ENCODE measurements around the gene DAPL1.

DAPL1 gene

DNA sequence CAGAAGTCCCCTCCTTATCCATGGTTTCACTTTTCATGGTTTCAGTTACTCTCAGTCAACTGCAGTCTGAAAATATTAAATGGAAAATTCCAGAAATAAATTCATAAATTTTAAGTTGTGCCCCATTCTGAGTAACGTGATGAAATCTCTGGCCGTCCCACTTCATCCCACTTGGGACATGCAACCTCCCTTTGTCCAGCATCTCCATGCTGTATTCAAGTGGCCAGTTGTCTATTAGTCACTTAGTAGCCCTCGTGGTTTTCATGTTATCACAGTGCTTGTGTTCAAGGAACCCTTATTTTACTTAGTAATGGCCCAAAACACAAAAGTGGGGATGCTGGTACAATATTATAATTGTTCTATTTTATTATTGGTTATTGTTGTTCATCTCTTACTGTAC, 18.0 kb upstream of the DAPL1 start:
- no peak for DNase-seq (ENCODE audit: low spot score)

DNA sequence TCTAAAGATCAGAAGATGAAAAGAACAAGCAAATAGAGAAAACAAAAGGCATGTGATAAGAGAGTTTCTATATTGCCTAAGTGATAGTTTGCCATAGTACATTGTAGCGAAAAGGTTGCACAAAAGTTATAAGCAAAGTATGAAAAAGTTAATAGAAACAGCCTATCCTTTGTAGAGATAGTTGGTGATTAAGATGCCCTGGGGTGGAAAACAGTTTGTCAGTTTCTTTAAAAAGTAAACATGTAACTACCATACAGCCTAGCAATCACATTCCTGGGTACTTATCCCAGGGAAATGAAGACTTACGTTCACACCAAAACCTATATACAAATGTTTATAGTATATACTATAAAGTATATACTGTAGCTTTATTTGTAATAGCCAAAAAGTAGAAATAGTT, 16.9 kb upstream of the DAPL1 start:
- no peak for DNase-seq (ENCODE audit: low spot score)

DNA sequence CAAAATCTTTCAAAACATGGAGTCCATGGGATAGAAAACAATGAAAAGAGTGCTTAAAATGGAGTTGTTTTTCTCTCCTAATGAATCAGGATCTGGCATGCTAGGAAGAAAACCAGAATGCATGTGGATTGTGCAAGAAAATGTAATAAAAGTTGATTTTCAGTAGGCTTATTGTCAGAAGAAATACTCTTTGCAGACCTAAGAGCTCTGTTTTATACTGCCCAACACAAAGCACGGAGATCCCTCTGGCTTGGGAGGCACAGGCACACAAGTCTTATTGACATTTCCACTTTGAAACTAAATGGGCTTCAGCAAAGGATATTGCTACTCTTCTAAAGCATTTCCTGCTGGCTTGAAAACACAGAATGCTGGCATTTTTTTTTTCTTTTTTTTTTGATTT, 15.5 kb upstream of the DAPL1 start:
- DNase-seq (ENCODE audit: low spot score): no peak

DNA sequence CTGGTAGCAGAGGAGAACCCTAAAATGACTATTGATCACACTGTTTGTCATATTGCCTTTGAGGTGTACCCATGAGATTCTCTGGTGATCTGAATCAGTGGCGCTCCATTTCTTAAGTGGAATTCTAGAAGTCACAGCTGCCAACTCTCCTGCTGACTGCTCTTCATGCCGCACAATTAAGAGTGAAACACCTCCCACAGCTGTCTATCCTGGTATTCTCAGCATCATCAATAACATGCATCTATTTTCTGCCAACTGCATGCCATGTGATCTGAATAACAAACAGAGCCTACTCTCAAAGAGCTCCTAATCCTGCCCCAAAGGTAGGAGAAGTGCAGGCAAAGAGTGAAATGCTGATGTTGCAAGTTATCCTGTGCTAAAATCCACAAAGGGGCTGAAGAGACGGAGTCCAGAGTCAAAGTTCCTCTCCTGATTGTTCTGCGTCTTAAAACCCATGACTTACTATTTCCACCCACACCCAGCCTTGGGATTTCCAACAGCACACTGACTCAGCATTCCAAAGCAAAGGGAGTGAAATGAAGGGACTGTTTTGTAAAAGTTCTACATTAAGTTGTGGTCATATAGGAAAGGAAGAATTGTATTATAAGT, 13.7 kb upstream of the DAPL1 start:
- no peak for DNase-seq (ENCODE audit: low spot score)

DNA sequence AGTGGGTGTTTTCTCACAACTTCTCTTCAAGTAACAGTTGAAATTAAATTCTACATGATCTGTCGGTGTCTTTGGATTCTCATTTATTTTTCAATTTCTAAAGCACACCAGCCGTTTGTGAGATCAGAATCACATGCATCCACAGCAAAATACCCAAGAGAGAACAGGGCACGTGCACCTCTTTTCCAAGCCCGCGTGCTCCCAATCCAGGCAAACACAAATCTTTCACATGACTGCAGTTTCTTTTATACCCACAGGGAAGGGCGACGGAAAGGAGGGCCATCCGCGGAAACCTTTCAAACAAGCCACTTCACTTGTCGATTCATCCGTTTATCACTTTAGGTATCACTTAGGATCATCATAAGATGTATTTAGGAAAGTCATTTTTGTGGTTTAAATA, 13.0 kb upstream of the DAPL1 start:
- DNase-seq (ENCODE audit: low spot score): no peak

DNA sequence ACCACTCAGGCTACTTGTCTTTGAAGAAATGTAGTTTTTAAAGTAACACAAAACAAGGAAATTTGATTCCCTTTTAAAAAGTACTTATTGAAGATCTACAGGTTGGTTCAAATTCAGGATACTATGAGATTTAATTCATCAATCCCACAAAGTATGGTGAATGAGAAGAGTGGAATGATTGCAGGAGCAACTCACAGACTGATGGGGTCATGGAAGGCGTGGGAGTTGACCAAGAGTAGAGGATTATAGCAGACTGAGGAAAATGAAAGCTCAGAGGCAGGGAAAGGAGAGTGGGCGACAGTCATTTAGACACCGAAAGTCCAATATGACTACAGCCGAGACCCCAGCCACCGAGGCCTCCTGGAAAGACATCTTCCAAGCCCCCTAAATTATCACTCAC, 12.5 kb upstream of the DAPL1 start:
- DNase-seq (ENCODE audit: low spot score): no peak

DNA sequence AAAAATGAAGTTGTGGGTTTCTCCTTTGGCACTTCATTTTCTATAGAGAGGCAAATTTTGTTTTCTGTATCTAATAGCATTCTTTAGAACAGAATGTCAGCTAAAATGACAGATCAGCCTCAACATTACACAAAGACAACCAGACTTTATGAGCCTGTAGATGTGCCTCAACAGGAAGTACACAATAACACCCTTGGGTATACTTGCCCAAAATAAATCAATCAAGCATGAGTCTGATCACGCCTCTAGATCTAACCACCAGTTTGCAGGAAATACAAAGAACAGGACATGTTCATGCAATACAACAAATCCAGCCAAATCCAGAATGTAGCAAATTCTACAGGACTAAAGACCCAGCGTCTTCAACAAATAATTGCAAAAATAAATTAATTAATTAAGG, 11.2 kb upstream of the DAPL1 start:
- DNase-seq (ENCODE audit: low spot score): no peak

DNA sequence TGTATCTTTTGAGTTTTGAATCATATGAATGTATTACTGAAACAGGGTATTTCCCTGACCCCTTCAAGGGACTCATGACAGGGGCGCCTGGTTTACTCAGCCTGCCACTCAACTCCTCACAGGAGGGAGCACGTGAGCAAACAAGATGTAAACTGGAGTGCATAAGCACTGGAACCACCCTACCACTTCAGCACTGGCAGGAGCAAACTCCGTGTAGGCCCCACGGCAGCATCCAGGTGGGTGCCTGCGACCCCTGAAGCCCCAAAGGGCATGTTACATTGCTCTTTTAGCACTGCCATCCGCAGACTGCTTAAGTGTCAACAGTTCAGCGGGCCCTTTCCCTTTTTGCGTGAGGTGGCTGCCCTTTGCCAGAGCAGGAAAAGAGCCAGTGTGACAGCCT, 8.2 kb upstream of the DAPL1 start:
- no peak for DNase-seq (ENCODE audit: low spot score)

DNA sequence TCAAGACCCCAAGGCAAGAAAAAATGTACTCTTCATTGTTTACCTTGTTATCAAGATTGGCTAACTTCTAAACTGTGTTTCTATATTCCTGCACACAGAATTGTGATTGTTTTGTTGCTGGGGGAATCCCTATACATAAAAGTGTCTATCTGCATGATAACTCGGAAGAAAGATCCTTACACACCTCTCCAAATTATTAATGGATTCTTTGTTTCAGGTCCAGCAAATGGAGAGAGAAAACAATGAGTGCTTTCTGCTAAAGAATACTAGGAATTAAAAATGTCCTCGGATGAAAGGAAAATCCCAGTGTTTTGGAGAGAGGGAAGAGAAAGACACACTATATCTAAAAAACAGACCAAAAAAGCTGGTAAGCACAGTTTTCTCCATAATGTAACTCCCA, 6.2 kb upstream of the DAPL1 start:
- no peak for DNase-seq (ENCODE audit: low spot score)

DNA sequence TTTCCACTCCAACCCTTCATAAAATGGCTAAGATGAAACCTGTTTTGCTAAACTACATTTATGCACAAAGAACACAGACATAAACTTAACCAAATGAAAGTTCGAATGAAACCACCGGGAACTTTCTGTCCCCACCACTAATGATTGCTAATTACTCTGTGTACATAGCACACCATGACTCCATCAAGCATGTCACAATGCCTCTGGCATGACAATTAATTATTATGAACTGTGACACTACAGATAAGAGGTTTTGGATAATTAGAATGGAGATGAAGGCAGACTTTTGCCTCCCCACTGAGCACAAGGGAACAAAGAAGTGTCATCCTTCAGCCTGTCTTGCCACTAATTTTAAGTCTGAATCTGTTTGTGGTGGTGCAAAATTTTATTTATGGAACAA, 1.5 kb downstream of the DAPL1 start:
- no peak for DNase-seq (ENCODE audit: low spot score)

DNA sequence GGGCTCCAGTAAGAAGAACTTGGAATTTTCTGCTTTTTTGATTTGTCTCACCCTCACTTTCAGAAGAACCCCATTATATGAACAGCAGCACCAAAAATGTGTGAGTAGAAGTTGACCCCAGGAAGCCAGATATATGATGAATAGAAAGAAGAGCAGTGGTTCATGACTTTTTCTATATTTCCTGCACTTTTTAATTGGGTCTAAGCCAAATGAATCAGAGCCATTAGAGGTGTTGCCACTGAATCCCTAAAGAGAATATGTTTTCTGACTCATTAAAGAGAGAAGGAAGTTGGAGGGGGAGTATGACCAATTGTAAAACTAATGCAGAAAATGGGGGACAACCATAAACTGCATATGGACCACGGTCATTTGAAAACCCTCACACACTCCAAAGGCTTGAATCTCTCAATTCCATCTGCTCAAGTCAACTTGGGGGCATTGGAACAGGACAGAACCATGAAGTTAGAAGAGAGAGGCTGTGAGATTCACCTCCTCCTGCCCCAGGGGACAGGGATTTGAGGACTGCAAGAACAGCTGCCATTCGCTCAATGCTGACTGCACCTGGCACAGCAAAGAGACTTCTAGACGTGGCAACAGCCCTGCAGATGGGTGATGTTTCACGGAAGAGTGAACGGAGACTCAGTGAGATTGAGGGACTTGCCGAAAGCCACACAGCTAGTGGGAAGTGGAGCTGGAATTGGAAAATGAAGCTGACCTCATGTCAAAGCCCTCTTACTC, 3.0 kb downstream of the DAPL1 start:
- no peak for DNase-seq (ENCODE audit: low spot score)

DNA sequence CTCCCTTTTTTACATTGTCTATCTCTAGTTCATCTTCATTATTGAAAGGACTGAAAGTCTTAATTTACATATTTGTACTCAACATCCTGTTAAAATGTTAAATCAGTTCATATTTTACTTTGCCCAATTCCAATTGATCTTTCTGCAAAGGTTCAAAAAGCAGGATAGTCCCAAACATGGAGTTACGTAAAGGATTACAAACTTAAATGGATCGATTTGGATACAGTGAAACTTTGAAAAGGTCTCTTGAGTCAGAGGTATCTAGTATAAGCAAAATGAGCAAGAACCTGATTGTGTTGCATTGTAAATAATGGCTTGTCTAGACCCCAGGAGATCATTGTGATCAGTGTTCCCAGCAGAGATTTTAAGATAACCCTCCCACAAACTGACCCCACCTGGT, 4.1 kb downstream of the DAPL1 start:
- DNase-seq (ENCODE audit: low spot score): no peak

DNA sequence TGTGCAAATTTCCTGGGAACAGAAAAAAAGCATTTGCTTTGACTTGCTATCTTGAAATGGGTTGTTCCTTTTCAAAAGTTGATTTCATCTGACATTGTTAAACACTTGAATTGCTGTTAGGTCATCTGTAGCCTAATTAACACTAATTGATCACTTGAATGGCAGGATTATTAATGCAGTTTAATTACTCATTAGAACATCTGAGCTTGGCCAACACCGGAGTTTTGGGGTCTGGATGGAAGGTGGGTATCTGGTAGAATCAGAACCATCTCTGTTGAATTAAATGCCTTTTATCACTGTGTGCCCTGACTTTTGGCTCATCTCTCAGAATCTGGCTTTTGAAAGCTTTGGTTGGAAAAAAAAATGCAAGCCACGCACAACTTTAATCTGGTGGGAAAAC, 8.4 kb downstream of the DAPL1 start:
- no peak for DNase-seq (ENCODE audit: low spot score)

DNA sequence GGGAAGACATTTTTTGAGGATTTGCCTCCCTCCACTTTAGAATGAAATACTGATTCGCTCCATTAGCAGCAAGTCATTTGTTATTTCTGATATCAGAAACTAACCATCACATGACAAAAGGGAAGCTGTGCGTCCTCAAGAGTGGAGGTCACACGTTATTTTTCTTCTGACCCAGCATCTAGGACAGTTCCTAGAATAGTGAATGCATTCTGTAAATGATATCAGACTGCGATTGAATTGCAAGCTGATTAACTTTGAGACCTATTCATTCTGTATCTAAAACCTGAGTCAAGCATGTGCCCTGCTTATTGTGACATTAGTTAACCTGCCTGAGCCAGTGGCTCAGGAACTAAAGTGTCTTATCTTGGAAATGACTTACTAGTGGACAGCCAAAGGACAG, 10.1 kb downstream of the DAPL1 start:
- no peak for DNase-seq (ENCODE audit: low spot score)

DNA sequence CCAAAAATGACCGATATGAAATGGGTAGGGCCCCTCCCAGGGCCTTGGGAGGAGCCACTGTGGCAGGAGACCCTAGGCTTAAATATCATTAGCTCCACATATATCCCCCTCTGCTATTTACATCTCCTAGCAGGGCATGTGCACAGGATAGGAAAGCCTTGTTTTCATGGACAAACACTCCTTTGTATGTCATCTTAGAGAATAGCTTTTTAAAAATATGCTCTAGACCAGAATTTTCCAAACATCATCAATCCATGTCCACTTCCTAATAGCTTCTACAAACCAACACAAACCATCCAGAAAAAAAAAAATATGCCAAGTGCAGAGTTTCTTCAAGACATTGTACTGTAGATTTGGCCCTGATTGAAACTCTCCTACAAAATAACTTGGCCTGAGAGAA, 10.8 kb downstream of the DAPL1 start:
- DNase-seq (ENCODE audit: low spot score): no peak

DNA sequence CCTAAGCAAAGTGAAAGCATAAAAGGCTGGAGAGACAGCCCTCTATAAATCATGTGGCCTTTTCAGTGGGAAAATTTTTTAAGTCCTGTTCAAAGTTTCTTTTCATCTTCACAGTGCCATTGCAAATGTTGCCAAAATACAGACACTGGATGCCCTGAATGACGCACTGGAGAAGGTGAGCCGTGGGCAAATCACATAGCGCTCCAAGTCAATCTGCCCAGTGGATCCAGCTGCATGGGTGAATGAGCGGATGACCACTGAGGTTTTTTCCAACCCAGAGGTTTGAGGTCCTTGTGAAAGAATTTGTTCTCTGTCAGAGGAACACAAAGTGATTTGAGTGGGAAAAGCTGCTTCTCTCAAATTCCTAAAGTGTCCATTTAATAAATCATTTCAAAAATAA, 11.8 kb downstream of the DAPL1 start:
- no peak for DNase-seq (ENCODE audit: low spot score)

DNA sequence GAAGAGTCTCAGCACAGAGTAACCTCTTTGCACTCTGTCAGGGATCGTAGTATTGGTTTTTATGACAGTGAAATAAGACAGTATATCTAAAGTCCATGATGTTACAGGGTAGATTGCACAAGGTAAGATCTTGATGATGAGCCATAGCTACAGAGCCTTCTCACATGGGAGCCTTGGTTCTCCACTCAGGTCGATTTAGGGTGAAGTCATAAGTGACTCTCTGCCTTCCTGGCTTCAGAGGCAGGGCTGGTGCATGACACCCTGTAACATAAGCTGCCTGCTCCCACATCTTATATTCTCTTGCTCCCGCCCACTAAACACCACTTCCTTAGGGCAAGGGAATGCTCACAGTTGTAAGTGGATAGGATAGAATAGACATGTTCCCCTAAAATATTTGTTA, 13.3 kb downstream of the DAPL1 start:
- no peak for DNase-seq (ENCODE audit: low spot score)

DNA sequence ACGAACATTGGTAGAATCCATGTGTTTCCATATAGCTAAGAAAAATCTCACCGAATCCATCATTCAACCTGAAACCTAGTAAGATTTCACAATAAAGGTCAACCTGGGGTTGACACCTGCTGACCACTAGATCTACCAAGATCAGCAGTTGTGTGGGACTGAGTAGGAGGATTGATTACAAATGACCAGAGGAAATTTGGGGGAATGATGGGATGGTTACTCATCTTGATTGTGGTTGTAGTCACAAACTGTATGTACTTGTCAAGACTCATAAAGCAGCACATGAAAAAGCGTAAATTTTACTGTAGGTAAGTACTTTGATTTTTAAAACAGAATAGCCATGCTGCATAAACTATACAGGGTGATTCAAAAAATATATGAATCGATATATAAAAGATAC, 14.7 kb downstream of the DAPL1 start:
- DNase-seq (ENCODE audit: low spot score): no peak

DNA sequence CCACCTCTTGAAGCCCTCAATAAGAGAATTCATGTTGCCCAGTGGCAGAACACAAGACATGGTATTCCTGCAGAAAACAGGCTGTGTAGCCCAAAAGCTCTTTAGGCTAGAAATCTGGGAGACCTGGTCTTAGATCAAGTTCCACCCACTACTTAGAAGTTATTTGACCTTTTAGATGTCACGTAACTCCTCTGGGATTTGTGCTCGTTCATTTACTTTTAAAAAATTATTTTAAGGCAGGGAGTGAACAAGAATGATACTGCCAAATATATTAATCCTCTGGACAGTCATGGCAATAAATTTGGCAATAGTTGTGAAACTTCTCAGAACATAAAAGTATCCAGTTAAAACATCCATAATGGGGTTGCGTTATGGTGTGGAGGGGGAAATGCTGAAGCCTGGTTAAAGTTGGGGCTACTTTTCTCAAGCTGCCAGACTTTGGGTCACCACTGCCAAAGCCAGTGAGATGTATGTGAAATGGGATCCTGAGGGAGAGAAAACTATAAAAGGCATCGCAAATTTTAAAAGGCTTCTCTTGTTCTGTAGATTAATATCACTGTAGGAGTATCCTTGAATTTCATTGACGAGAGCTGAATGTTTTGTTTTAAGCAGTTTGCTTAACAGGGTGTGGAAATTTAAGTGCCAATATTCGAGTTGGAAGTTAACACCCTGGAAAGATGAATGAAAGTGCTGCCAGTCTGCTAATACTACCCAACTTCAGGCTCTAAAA, 15.8 kb downstream of the DAPL1 start:
- no peak for DNase-seq (ENCODE audit: low spot score)

DNA sequence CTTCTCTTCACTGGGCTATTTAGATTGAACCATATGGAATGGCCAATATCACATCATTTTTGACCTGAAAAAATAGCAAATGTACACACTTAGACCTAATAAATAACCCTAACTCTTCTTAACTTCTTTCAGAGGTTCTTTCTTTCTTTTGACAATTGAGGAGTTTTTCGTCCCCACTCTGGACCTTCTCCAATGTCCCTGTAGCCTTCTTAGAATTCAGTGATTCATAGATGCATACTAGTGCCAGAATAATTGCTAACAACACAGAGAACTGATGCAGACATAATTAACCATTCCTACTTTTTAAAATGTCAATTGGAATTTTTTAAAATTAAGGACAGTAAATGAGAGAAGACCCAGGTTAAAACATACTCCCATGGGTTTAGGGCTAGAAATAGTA, 20.0 kb downstream of the DAPL1 start:
- DNase-seq (ENCODE audit: low spot score): no peak

DNA sequence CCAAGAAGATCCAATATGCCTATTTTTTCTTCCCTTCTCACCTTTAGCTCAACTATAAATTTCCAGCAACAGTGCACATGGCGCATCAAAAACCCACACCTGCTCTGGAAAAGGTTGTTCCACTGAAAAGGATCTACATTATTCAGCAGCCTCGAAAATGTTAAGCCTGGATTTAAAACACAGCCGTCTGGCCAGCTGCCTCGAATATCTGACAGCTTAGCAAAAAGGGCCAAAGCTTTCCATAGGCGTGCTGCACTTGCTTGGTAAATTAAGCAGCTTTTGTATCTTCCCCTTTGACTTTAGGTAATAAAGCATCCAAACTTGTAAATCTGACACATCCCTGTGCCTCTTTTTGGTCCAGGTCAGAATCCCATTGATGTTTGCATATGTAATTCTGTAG, 20.5 kb downstream of the DAPL1 start:
- no peak for DNase-seq (ENCODE audit: low spot score)

DNA sequence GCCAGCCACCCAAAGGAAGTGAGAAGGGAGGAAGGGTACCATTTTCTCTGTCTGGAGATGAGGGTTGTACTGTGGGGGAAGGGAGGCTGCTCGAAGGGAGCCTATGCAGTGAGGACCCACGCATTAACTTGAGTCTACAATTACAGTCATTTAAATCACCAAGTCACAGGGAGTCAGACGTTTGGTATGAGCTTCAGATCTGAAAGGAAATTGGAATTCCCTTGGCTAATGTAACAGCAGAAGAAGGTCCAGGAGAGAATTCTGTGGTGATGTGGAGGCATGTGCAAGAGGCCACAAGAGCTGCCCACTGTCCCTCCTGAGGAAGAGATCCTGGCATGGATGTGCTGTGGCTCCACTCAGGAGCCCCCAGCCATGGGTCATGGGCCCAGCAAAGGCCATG, 22.5 kb downstream of the DAPL1 start:
- DNase-seq (ENCODE audit: low spot score): no peak

DNA sequence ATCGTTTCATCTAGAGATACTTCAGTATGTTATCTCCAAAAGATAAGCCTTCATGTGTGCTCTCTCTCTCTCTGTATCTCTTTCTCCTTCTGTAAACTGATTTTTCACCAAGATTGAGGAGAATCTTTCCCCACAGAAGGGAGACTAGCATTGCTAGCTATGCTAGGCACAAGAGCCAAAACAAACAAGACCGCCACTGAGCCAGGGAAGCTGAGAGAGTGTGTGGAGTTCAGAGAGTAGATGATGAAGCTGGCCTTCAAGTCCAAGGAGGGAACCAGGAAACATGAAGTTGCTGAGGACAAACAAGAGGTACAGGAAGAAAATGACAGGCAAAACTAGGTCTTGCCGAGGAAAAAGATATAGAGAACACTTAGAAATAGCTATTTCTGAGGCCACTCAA, 23.4 kb downstream of the DAPL1 start:
- no peak for DNase-seq (ENCODE audit: low spot score)

All from SK-N-DZ (cell line).